Pons (tissue), 1 donor: ENCODE data around the gene RASSF6.
"Not testable (repeated sequence)": the region's sequence is repeated elsewhere in the genome, so short reads cannot be mapped to it uniquely, and the experiment has no call there.

Experiments
- DNase-seq: peaks from one replicate; pipeline ENCODE4 v3.0.0-alpha.2; 2016; ENCODE audit warnings: low spot score

RASSF6 gene, protein sequence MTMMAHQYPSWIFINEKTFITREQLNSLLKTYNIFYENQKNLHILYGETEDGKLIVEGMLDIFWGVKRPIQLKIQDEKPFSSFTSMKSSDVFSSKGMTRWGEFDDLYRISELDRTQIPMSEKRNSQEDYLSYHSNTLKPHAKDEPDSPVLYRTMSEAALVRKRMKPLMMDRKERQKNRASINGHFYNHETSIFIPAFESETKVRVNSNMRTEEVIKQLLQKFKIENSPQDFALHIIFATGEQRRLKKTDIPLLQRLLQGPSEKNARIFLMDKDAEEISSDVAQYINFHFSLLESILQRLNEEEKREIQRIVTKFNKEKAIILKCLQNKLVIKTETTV

DNA sequence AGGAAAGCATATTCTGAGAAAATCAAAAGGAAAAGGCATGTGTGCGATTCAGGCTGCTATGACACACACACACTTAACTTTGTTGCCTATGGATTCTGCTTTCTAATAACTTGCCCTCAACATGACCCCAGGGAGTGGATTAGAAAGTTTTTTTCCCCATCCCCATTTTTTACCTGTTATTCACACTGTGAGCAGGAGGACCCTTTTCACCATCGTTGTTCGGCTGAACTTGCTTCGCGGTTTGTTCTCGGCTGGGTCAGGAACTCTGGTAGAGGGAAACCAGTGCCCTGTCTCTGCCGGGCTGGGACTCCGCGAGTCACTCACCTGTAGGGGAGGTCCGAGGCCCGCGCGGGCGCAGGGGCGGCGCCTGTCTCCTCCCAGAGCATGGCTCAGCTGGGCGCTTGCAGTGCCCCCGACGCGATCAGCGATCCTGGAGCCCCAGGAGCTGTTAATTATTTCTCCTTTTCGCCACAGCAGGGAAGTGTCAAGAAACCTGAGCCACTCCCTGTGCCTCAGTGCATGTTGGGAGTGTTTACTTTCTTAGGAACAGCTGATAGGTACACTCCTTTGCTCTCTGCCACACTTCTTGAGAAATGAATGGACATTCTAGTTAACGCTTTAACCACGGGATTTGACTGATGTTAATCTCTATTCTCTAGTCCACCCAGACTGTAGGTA is at the start of gene RASSF6:
Gene RASSF6, minus strand, starts transcription at position 322 of the 678 bp plus-strand sequence. CDS start 8,641 bp downstream, outside the sequence.
- no peak for DNase-seq

DNA sequence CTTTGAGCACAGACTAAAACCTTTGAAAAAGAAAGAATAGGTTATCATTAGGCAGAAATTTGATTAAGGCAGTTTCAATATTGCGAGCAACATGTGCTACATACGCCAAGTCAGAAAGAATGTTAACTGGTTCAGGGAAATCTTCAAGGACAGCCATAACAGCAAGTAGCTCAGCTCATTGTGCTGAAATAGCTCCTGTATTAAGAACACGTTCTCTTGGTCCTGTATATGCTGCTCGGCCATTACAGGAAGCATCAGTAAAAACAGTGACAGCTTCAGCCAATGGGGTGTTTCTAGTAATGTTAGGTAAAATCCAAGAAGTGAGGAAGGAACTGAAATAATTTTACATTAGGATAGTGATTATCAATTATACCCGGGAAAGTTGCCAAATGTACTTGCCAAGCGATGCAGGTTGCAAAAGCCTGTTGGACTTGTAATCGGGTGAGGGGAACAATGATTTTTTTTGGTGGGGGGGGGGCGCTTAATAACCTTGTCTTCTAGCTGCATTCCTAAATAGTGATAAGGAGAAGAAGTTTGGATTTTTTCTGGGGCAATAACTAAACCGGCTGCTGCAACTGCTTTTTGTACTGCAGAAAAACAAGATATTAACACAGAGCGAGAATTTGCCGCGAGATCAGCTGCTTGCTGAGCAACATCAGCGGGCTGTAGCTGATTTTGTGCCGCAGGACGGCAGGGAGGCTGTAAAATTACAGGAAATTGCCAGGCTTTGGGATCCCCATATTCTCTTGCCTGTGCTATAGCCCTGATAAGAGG is 49.4 kb upstream of the RASSF6 start:
- no peak for DNase-seq

DNA sequence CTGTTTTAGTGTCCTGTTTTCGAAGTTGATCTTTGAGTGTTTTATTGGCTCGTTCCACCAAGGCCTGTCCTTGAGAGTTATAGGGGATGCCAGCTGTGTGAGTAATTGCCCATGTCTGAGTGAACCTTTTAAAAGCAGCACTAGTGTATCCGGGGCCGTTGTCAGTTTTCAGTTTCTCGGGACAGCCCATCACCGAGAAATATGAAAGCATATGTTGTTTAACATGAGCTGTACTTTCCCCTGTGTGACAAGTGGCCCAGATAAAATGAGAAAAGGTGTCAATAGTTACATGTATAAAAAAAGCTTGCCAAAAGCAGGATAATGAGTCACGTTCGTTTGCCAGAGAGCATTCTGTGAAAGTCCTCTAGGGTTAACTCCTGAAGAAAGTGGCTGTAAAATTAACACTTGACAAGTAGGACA is 48.6 kb upstream of the RASSF6 start:
- DNase-seq = no peak

DNA sequence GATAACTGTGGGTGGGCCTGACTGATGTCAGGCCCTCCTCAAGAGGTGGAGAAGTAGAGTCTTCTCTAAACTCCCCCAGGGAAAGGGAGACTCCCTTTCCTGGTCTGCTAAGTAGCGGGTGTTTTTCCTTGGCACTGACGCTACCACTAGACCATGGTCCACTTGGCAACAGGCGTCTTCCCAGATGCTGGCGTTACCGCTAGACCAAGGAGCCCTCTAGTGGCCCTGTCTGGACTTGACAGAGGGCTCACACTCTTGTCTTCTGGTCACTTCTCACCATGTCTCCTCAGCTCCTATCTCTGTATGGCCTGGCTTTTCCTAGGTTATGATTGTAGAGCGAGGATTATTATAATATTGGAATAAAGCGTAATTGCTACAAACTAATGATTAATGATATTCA is 45.7 kb upstream of the RASSF6 start:
- not testable (repeated sequence) for DNase-seq

DNA sequence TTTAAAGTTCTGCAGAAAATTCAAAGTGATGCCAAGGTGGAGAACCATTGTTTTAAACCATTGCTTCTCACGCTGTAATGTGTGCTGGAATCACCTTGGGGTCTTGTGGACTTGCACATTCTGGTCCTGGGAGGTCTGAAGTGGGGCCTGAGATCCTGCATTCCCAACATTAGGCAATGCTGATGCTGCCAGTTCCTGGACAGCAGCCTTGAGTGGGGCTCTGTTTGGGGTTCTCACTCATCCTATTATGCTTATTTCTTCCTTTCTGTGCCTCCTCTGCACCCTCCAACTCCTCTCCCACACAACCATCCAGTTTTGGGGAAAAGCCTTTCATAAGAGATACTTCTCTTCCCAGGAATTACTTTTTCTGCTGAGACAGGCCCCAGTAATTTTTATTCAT is 44.2 kb upstream of the RASSF6 start:
- no peak for DNase-seq

DNA sequence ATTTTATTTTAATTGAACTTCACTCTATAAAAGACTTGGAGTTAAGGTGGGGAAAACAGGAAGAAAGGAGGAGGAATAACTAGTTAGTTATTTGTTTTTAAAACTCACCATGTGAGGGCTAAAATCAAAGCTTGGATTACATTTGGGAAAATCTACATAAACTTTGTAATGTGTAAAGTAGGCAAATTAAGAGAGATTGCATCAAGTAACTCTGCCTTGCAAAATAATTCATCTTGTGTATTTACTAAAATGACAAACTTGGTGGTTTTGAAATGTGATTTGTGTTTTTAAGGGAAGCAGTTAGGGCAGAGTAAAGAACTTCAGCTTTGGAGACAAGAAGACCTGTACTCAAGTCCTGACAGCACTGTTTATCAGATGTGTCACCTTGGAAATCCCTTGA is 43.3 kb upstream of the RASSF6 start:
- no peak for DNase-seq

DNA sequence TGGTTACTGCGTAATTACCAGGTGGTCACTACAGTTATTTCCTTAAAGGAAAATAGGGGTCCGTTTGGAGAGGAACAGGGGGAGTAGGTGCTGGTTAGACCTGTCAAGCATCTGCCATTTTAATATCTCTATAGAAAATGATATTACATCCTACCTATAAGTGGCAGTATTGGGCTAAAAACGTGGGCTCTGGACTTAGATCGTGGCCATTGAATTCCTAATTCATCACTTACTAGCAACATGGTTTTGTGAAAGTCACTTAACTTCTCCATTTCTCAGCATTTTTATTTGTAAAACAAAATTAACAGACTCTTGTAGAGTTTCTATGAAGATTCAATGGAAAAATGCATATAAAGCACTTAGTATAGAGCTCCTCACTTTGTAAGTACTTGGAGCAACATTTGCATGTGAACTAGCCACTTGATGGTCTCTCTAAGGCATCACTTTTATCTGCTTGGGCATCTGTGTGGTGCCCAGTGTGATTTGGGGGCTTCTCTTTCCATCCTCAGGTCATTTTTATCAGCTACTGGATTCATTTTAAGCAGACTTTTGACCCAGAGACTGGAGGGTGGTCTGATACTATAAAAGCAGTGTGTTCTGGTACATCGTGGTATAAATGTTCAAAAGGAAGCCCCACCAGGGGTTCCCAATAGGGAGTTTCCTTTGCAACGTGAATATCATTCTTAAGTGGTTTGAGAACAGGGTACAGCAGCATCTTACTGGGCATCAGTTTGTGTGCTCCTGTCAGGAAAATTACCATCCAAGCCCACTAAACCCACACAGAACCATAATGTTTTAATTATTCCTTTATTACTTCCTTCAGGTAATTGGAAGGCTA is 42.7 kb upstream of the RASSF6 start:
- peak; percentile 55 for DNase-seq

DNA sequence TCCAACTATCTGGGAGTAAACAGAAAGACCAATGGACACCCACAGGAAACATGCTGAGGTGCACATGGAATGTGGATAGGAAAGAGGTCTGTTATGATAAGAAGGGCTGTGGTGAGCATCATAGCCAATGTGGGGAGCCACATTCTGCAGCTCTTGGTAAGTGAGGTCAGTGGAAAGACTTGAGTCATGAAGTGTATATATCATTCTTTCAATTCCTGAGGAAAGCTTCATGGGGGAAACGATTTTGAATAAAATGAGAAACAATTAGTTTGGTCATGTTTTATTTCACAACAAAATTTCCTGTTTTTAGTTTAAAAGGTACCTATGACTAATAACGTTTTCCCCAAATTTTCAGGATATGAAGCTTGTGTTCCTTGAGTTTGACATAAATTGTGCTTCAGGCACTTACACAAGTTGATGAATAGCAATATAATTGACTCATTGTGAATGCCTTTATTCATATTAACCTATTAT is 41.4 kb upstream of the RASSF6 start:
- DNase-seq = no peak

DNA sequence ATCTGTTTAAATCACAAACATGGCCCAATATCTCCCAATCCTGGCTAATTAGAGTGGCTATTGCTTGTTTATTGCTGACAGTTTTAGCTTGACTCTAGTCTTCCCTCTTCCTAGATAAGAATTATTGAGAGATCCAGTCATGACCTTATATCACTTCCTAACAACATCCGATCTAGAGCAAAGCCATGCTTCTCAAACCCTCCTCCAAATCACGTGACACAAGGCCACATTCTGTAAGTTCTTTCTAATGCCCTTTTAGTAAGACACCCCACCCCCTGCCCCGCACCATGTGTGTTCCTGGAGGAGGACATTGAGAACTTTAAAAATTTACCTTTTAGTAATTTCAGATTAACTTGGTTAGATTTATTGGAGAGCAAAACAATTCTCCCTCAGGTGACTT is 40.6 kb upstream of the RASSF6 start:
- DNase-seq = no peak

DNA sequence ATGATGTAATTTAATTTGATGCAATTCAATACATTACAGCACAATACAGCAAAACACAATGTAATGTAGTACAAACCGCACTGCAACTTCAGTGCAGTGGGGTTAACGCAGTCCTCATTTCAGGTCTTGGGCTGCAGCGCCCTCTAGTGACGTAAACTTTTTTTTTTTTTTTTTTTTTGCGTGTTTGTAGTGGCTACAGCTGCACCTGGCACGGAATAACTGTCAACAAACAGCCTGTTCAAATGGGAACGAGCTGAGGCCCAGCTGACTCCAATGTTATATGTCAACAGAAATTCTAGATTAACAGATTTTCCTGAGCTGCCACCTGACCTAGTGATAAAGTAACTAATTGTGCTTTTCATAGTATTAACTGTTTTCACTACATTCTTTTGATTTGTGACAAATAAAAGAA is 33.5 kb upstream of the RASSF6 start:
- DNase-seq = peak; percentile 75

DNA sequence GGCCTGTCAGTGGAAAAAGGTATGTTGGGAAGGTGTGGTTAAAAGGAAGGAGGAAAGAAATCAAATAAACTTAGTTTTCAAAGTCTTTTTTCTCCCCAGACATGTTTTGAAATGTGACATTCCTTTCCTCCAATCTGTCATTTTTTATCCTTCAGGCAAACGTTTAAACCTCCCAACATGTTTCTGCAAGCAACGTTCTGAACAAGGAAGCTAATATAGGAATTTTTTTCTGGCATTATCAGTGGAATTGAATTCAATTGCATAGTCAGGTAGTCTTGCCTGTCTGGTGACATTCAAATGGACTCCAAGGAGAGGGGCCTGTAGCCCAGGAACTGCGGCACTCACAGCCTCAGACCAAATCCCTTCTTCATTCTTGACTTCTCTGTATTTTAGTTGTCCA is 30.0 kb upstream of the RASSF6 start:
- no peak for DNase-seq

DNA sequence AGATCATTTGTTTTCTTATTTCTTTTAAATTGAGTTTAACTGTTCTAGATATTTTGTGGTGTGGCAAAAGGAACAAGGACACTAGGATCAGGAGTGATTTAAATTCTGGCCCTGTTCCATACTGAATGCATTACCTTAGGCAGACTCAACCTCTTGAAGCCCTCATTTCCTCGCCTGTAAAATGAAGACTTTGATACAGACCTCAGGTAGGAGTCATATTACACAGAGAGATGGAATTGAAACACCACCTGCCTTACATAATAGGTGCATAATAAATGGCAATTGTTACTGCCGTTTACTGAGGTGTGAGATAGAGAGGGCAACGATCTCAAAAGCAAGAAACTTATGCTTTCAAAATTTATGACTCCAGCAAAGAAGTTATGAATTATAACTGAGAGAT is 28.2 kb upstream of the RASSF6 start:
- DNase-seq = no peak

DNA sequence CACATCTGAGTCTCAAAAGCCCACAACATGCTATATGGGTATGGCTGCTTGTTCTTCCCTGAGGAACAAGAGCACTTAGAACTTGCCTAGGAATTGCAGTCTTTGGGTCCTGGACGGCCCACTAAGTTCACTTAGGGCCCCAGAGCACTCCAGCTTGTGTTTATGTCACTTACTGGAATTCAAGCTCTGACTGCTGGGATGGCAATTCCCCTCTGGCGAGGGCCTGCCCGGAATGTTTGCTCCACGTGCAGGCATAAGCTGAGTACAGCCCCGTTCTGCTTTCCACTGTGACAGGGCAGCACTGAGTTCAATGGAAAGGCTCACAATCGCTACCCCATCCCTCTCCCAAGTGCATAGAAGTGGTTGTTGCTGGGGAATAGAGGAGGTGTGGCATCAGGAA is 25.9 kb upstream of the RASSF6 start:
- no peak for DNase-seq

DNA sequence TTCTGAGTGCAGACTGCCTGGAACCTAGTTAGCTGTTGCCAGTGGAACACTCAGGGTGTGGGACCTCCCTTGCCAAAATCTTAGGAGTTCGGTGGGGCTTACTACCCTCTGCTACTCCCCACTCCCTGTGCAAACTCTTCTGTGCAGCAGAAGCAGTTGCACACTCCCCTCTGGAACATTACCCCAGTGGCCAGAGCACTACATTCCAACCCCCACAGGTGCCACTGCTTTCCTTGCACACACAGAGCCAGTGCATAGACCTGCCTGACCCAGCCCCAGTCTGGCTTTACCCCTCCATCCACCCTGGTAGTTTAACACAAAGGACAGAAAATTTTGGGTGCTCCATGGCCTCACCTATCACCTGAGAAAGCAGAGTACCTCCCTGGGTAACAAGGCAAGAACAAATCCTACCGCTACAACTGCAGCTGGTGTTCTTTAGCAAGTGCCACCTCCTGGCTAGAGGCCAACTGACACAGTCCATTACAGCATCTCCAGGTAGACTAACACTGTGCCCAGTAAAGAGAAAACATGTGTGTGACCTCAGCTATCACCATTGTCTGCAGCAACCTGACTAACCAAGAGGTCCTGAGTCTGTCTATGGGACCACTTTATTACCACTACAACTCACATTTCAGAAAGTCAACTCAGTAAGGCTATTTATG is 11.5 kb upstream of the RASSF6 start:
- no peak for DNase-seq

DNA sequence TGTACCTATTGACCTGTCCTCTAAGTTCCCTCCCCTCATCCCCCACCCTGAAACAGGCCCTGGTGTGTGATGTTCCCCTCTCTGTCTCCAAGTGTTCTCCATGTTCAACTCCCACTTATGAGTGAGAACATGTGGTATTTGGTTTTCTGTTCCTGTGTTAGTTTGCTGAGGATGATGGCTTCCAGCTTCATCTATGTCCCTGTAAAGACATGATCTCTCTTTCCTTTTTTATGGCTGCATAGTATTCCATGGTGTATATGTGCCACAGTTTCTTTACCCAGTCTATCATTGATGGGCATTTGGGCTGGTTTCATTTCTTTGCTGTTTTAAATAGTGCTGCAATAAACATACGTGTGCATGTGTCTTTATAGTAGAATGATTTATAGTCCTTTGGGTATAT is 8.6 kb upstream of the RASSF6 start:
- not testable (repeated sequence) for DNase-seq

DNA sequence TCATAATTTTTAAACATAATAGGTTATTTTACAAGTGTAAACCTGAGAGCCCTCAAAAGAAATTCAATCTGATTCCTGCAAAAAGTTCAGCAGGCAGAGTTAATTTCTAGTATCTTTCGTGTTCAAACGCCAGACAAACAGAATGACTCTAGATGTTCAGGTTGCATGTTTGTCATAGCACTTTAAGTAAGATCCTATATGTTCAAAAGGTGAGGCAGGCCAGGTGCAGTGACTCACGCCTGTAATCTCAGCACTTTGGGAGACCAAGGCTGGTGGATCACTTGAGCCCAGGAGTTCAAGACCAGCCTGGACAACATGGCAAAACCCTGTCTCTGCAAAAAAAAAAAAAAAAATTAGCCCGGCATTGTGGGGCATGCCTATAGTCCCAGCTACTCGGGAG is 1.1 kb upstream of the RASSF6 start:
- DNase-seq = no peak

DNA sequence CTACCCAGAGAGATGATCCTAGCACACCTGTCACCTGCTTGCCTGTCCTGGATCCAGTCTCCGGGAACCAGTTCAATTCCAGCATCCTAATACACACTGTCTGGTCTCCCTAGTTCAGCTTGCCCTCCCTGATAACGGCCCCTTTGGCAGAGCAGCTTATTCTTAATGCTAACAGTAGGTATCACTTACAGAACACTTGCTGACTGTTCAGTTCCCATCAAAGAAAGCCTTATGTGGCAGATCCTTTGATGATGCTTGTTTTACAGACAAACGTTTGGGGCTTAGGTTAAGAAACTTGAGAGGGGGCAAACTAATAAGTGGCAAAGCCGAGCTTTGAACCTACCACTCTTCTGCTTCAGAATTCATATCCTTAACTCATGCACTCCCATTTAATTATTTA is 890 bp downstream of the RASSF6 start:
- no peak for DNase-seq

DNA sequence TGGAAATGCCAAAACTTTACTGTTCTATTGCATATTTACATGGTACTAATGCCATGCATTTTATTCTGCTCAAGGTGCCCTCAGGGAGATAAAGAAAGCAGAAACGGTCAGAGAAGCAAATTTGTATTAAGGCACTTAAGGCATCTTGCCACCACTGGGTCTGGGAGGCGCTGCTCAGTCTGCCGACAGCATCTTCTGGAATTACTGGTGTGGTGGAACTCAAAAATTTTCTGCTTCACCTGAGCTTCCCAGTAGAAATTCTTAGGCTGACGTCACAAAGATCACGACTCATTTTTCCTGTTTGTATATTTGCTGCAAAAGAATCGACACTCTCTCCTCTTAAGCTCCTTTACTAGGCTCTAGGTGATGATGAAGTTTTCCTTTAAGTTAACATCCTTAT is 3.0 kb downstream of the RASSF6 start:
- DNase-seq = no peak

DNA sequence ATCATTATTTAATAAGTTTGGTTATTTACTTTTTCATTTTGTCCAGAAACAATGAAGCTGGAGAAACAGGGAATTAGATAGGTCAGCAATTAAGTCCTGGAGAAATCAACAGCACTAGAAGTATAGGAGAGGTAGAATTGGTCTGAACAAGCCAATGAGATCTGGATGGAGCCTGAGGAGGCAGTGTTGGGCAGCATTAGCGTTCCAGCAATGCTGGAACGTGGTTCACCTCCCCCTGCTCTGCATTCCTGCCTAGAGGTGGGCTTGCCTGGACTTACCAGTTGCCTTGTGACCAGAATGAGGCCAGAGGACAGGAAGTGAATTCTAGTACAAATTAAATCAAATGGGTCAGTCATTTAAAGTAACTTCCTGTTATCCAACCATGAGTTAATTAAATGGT is 4.6 kb downstream of the RASSF6 start:
- DNase-seq = no peak

DNA sequence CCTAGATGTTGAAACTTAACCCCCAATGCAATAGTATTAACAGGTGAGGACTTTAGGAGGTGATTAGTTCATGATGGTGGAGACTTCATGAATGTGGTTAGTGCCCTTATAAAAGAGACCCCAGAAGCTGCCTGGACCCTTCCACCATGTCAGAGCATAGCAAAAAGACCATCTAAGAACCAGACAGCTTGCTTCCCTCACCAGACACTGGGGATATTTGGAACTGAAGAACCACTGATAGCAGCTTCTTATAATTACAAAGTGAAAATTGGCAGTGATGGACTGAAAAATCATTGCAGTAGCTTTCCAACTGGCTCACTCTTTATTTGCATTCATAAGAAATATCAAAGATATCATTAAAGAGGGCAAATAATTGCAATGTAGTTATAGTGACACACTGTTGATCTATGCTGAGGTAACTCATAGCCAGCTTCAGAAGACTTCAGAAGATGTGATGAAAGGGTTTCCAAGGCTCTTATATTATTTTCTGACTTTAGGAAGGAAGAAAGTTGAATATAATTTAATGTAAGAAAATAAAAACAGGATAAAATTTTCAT is 5.8 kb downstream of the RASSF6 start:
- no peak for DNase-seq

DNA sequence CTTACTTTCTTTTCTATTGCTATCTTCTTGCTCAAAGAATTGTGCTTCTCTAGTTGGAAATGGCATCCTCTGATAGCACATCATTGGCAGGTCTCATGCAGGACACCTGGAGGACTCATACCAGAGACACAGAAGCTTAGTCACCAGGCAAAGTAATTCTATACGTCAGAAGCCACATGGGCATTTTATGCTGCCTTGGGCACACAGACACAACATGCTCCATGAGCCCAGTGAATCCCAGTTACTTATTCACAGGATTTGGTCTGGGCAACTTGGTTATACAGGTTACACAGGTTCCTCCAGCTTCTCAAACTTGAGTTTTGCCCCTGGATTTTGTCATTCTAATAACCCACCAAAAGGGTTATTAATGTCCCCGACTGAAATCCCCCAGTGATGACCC is 7.1 kb downstream of the RASSF6 start:
- DNase-seq = no peak
